ENCODE data around the gene TBC1D21.
"Not testable (repeated sequence)": the region's sequence is repeated elsewhere in the genome, so short reads cannot be mapped to it uniquely, and the experiment has no call there.

TBC1D21 gene

GRCh38 chr15:73931441-73931840 is 58.1 kb downstream of the TBC1D21 start:
- no peak for DNase-seq

GRCh38 chr15:73932381-73933191 is 59.2 kb downstream of the TBC1D21 start:
- DNase-seq: no peak

GRCh38 chr15:73934281-73934680 is 60.9 kb downstream of the TBC1D21 start:
- DNase-seq: no peak

GRCh38 chr15:73935547-73935946 is 62.2 kb downstream of the TBC1D21 start:
- DNase-seq: no peak

DNA sequence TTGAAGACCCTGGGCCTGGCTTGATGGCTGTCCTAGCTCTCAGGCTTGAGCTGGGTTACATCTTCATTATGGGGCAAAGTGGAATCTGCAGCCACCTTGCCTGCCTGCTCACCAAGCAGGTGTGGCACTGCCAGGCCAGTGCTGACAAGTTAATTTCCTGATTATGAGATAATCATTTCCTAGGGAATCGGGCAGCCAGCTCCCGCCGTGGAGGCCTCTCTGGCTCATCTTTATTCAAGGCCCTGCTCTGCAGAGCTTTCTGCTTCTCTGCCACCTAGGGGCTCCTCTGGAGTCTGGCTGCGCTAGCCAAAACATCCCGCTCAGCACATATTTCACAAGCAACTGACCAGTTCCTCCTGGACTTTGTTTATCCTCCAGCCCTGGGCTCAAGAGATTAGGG is 62.8 kb downstream of the TBC1D21 start:
- DNase-seq: no peak

- DNase-seq: no peak
Observed at GRCh38 chr15:73936588-73937290, 63.4 kb downstream of the TBC1D21 start.

DNA sequence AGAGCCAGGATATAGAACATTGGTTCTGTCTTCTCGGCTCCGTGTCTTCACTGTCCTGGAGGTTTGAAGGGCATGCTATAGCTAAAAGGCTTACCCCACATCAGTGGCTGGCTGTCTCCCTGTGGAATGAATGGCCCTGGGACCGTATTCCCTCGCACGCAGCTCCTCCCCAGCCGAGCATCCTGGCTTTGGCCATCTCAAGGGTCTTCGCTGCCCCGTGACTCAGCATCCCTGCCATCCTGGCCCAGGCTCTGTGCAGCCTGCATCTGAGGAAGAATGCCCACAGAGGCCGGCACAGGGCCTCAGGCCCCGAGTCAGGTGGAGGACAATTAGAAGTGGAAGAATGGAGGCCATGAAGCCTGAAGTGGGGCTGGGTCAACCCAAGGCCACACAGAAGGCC is 63.9 kb downstream of the TBC1D21 start:
- DNase-seq: no peak

DNA sequence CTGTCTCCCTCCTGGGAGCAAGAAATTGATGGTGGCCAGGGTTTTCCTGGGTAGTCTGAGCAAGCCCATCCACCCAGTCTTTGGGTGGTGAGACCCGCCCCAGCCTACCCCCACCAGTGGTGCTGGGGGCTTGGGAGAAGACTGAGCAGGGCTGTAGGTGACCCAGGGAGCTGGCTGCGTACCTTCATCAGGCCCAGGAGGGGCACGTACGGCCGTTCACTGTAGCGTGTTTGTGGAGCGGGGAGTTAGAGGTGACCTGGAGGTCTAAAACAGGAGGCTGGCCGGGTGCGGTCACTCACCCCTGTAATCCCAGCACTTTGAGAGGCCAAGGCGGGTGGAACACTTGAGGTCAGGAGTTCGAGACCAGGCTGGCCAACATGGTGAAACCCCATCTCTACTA is 64.4 kb downstream of the TBC1D21 start:
- no peak for DNase-seq

DNA sequence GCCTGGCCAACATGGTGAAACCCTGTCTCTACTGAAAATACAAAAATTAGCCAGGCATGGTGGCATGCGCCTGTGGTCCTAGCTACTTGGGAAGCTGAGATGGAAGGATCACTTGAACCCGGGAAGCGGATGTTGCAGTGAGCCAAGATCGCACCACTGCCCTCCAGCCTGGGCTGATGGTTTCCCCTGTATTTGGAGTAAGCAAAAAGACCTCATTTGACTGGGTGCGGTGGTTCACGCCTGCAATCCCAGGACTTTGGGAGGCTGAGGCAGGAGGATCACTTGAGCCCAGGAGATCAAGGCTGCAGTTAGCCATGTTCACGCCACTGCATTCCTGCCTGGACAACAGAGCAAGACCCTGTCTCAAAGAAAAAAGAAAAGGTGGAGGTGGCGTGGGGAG is 65.2 kb downstream of the TBC1D21 start:
- DNase-seq: not testable (repeated sequence)

Measured in activated T-cell treated with anti-CD3 and anti-CD28 coated beads, Interleukin-2, amount 50 U/mL, for 48 hours (primary cell).